Measurements from ENCODE around the gene CDK12. TPM values are rescaled to one million over a fixed set of nuclear protein-coding genes. Genes with fewer than 3 reads are reported as not detected.

Gene CDK12
- total RNA-seq, 1 experiment from 2014 or later, result 30.4 TPM

- no peak overlapping the region for H3K4me3 ChIP-seq (ENCODE audit: low read length)
- peaks cover 45% of the 10 kb centered on the region for H3K36me3 ChIP-seq (ENCODE audit: low read depth, low read length)
- H3K9ac ChIP-seq (ENCODE audit: low read length), result no peak overlapping the region
- no peaks in the 10 kb centered on the region for H3F3A ChIP-seq (ENCODE audit: low read length, unreplicated experiment)
- no peaks in the 10 kb centered on the region for H3K27me3 ChIP-seq (ENCODE audit: low read length)
- ChIA-PET CTCF (no interaction called here), POLR2A (ENCODE audit: unreplicated experiment) (no interaction called here)
- ATAC-seq (no peak), DNase-seq (no peak)
- no TSS peak for BruUV-seq (replicated peaks)
- no peaks in the 10 kb centered on the region for H4K20me1 ChIP-seq (ENCODE audit: low read length)
- H3K79me2 ChIP-seq (ENCODE audit: low read length), result no peaks in the 10 kb centered on the region
- H2AFZ ChIP-seq (ENCODE audit: low read length), result no peak overlapping the region
- H3K27ac ChIP-seq (ENCODE audit: low read length), result no peak overlapping the region
- TF ChIP-seq CTCF (conservative IDR thresholded peaks at IDR 0.05; ENCODE audit: low read depth, low read length), result no peak
- TF ChIP-seq EZH2phosphoT487 (IDR thresholded peaks at IDR 0.05; ENCODE audit: borderline replicate concordance, low read length), result no peak
- no peak for TF ChIP-seq EZH2 (IDR thresholded peaks at IDR 0.05; ENCODE audit: low read length, unreplicated experiment)
- intact Hi-C loops (cut with micrococcal nuclease), result no loop called here
- H3K4me2 ChIP-seq (ENCODE audit: low read length), result no peak overlapping the region
- no peaks in the 10 kb centered on the region for H3K9me2 ChIP-seq (replicated peaks; ENCODE audit: low read length)
- no peaks in the 10 kb centered on the region for H3K9me3 ChIP-seq (ENCODE audit: low read length)
- no peaks in the 10 kb centered on the region for H3K4me1 ChIP-seq (ENCODE audit: insufficient read depth, low read length)
Observed at GRCh38 chr17:39513309-39513708, 52.0 kb downstream of the CDK12 start.

- Histone ChIP-seq H3K4me2 (ENCODE audit: low read length) (no peak overlapping the region), H3F3A (ENCODE audit: low read length, unreplicated experiment) (no peaks in the 10 kb centered on the region), H4K20me1 (ENCODE audit: low read length) (no peaks in the 10 kb centered on the region), H2AFZ (ENCODE audit: low read length) (no peak overlapping the region), H3K4me3 (ENCODE audit: low read length) (no peak overlapping the region), H3K27ac (ENCODE audit: low read length) (no peak overlapping the region), H3K9me2 (replicated peaks; ENCODE audit: low read length) (no peaks in the 10 kb centered on the region), H3K9ac (ENCODE audit: low read length) (no peak overlapping the region), H3K27me3 (ENCODE audit: low read length) (no peaks in the 10 kb centered on the region), H3K36me3 (ENCODE audit: low read depth, low read length) (peaks cover 43% of the 10 kb centered on the region), H3K79me2 (ENCODE audit: low read length) (no peaks in the 10 kb centered on the region), H3K9me3 (ENCODE audit: low read length) (no peaks in the 10 kb centered on the region), H3K4me1 (ENCODE audit: insufficient read depth, low read length) (no peaks in the 10 kb centered on the region)
- ChIA-PET CTCF (no interaction called here), POLR2A (ENCODE audit: unreplicated experiment) (no interaction called here)
- TF ChIP-seq CTCF (conservative IDR thresholded peaks at IDR 0.05; ENCODE audit: low read depth, low read length) (no peak), EZH2 (IDR thresholded peaks at IDR 0.05; ENCODE audit: low read length, unreplicated experiment) (no peak), EZH2phosphoT487 (IDR thresholded peaks at IDR 0.05; ENCODE audit: borderline replicate concordance, low read length) (no peak)
- intact Hi-C loops (cut with micrococcal nuclease), result no loop called here
- BruUV-seq (replicated peaks), result no TSS peak
- no peak for DNase-seq
- ATAC-seq, result no peak
Observed at GRCh38 chr17:39513915-39514314, 52.6 kb downstream of the CDK12 start.

- ATAC-seq (no peak), DNase-seq (no peak)
- no peaks in the 10 kb centered on the region for H3K9me2 ChIP-seq (replicated peaks; ENCODE audit: low read length)
- intact Hi-C loops (cut with micrococcal nuclease), result no loop called here
- H3K79me2 ChIP-seq (ENCODE audit: low read length), result no peaks in the 10 kb centered on the region
- H2AFZ ChIP-seq (ENCODE audit: low read length), result no peak overlapping the region
- H4K20me1 ChIP-seq (ENCODE audit: low read length), result no peaks in the 10 kb centered on the region
- no peak for TF ChIP-seq CTCF (conservative IDR thresholded peaks at IDR 0.05; ENCODE audit: low read depth, low read length)
- TF ChIP-seq EZH2phosphoT487 (IDR thresholded peaks at IDR 0.05; ENCODE audit: borderline replicate concordance, low read length), result no peak
- no peak for TF ChIP-seq EZH2 (IDR thresholded peaks at IDR 0.05; ENCODE audit: low read length, unreplicated experiment)
- H3K36me3 ChIP-seq (ENCODE audit: low read depth, low read length), result peaks cover 40% of the 10 kb centered on the region
- H3K27me3 ChIP-seq (ENCODE audit: low read length), result no peaks in the 10 kb centered on the region
- no peaks in the 10 kb centered on the region for H3F3A ChIP-seq (ENCODE audit: low read length, unreplicated experiment)
- H3K4me1 ChIP-seq (ENCODE audit: insufficient read depth, low read length), result no peaks in the 10 kb centered on the region
- no peaks in the 10 kb centered on the region for H3K9me3 ChIP-seq (ENCODE audit: low read length)
- H3K4me3 ChIP-seq (ENCODE audit: low read length), result no peak overlapping the region
- no TSS peak for BruUV-seq (replicated peaks)
- no peak overlapping the region for H3K4me2 ChIP-seq (ENCODE audit: low read length)
- POLR2A ChIA-PET (ENCODE audit: unreplicated experiment), result no interaction called here
- H3K27ac ChIP-seq (ENCODE audit: low read length), result no peak overlapping the region
- CTCF ChIA-PET, result no interaction called here
- no peak overlapping the region for H3K9ac ChIP-seq (ENCODE audit: low read length)
Observed at GRCh38 chr17:39517224-39517623, 55.9 kb downstream of the CDK12 start.

Measured in PC-3 (cell line).